Fibroblast of pulmonary artery (primary cell): Measurements from ENCODE around the gene S100G.

Experiments used
- DNase-seq: peaks from one replicate; pipeline ENCODE4 v3.0.0-alpha.2; 2010; ENCODE audit warnings: low read depth
- H3K4me3 ChIP-seq: replicated peaks from 2 replicates; pipeline ENCODE4 v1.5.1; 2011; ENCODE audit warnings: low read depth, mild to moderate bottlenecking, control low read depth, low read length, moderate library complexity
- CTCF ChIP-seq: IDR thresholded peaks from 2 replicates; pipeline ENCODE4 v1.5.1; 2011; ENCODE audit warnings: mild to moderate bottlenecking, control low read depth, low read length, inconsistent platforms; ENCODE audit errors: missing control alignments

Gene S100G

GRCh38 chrX:16662402-16662801 lies 12.4 kb downstream of the S100G start:
- H3K4me3 ChIP-seq: no peak overlapping the region
- no peak for DNase-seq
- no peak for TF ChIP-seq CTCF

- H3K4me3 ChIP-seq: no peak overlapping the region
- peak; percentile 11 for DNase-seq
- TF ChIP-seq CTCF: no peak
Observed at GRCh38 chrX:16664074-16664473, 14.1 kb downstream of the S100G start.

GRCh38 chrX:16664626-16665025 lies 14.7 kb downstream of the S100G start:
- H3K4me3 ChIP-seq: no peak overlapping the region
- DNase-seq: no peak
- no peak for TF ChIP-seq CTCF

GRCh38 chrX:16665089-16665488 lies 15.1 kb downstream of the S100G start:
- no peak overlapping the region for H3K4me3 ChIP-seq
- TF ChIP-seq CTCF: no peak
- peak; percentile 67 for DNase-seq

- TF ChIP-seq CTCF: no peak
- no peak for DNase-seq
- H3K4me3 ChIP-seq: no peak overlapping the region
Observed at GRCh38 chrX:16666541-16666940, 16.6 kb downstream of the S100G start.

GRCh38 chrX:16671005-16671404 lies 21.0 kb downstream of the S100G start:
- DNase-seq: peak; percentile 76
- TF ChIP-seq CTCF: peak; percentile 27
- H3K4me3 ChIP-seq: no peak overlapping the region

GRCh38 chrX:16678689-16679088 lies 28.7 kb downstream of the S100G start:
- peak; percentile 75 for DNase-seq
- no peak overlapping the region for H3K4me3 ChIP-seq
- no peak for TF ChIP-seq CTCF
